ENCODE measurements around the gene IQSEC1.

The IQSEC1 gene

GRCh38 chr3:13013994-13014754 is 59.1 kb downstream of the IQSEC1 start:
- DNase-seq = no peak

- DNase-seq = no peak
These were observed 59.7 kb downstream of the IQSEC1 start for GRCh38 chr3:13013566-13013965.

GRCh38 chr3:13013151-13013561 is 60.1 kb downstream of the IQSEC1 start:
- no peak for DNase-seq

- no peak for DNase-seq
These were observed 61.0 kb downstream of the IQSEC1 start for GRCh38 chr3:13012221-13012691.

- no peak for DNase-seq
These were observed 61.5 kb downstream of the IQSEC1 start for GRCh38 chr3:13011573-13012220.

GRCh38 chr3:13010780-13011572 is 62.3 kb downstream of the IQSEC1 start:
- DNase-seq = no peak

GRCh38 chr3:13009946-13010315 is 63.3 kb downstream of the IQSEC1 start:
- no peak for DNase-seq

- no peak for DNase-seq
These were observed 63.9 kb downstream of the IQSEC1 start for GRCh38 chr3:13009132-13009945.

GRCh38 chr3:13008155-13008995 is 64.9 kb downstream of the IQSEC1 start:
- no peak for DNase-seq

GRCh38 chr3:13007251-13007941 is 65.8 kb downstream of the IQSEC1 start:
- DNase-seq = no peak

GRCh38 chr3:13006216-13006990 is 66.8 kb downstream of the IQSEC1 start:
- no peak for DNase-seq

GRCh38 chr3:13005301-13005700 is 67.9 kb downstream of the IQSEC1 start:
- DNase-seq = no peak

- DNase-seq = no peak
These were observed 68.9 kb downstream of the IQSEC1 start for GRCh38 chr3:13004376-13004775.

- DNase-seq = no peak
These were observed 69.6 kb downstream of the IQSEC1 start for GRCh38 chr3:13003608-13004007.

GRCh38 chr3:13002398-13003124 is 70.7 kb downstream of the IQSEC1 start:
- DNase-seq = no peak

GRCh38 chr3:12999147-13000140 is 73.8 kb downstream of the IQSEC1 start:
- no peak for DNase-seq

GRCh38 chr3:12998648-12999047 is 74.6 kb downstream of the IQSEC1 start:
- DNase-seq = no peak

GRCh38 chr3:12997387-12997786 is 75.8 kb downstream of the IQSEC1 start:
- DNase-seq = no peak

GRCh38 chr3:12996181-12996506 is 77.1 kb downstream of the IQSEC1 start:
- no peak for DNase-seq
